ENCODE data around the gene OTOG.
"Not testable (repeated sequence)": the region's sequence is repeated elsewhere in the genome, so short reads cannot be mapped to it uniquely, and the experiment has no call there.

OTOG gene

GRCh38 chr11:17612221-17613188 is 65.4 kb downstream of the OTOG start:
- H3K36me3 ChIP-seq (ENCODE audit: insufficient read depth, low read length): no peaks in the 10 kb centered on the region
- H3K4me3 ChIP-seq (ENCODE audit: low read length, poor library complexity, severe bottlenecking): no peak overlapping the region
- H3K4me1 ChIP-seq (ENCODE audit: insufficient read depth, low read length, poor library complexity, severe bottlenecking): no peaks in the 10 kb centered on the region
- no peaks in the 10 kb centered on the region for H3K79me2 ChIP-seq (ENCODE audit: insufficient read depth, low read length)
- no peaks in the 10 kb centered on the region for H3K9me3 ChIP-seq (ENCODE audit: insufficient read depth, low read depth, low read length)
- no peak overlapping the region for H3K9ac ChIP-seq (ENCODE audit: low read depth, low read length, poor library complexity, severe bottlenecking)
- H3K4me2 ChIP-seq (ENCODE audit: low read depth, low read length, poor library complexity, severe bottlenecking): no peak overlapping the region
- H2AFZ ChIP-seq (ENCODE audit: low read length): no peak overlapping the region
- TF ChIP-seq CTCF (conservative IDR thresholded peaks at IDR 0.05; ENCODE audit: low read length): no peak
- no peak for TF ChIP-seq EZH2phosphoT487 (IDR thresholded peaks at IDR 0.05; ENCODE audit: borderline replicate concordance)
- H4K20me1 ChIP-seq (ENCODE audit: insufficient read depth, low read length, poor library complexity, severe bottlenecking): no peaks in the 10 kb centered on the region
- no peaks in the 10 kb centered on the region for H3K9me2 ChIP-seq (replicated peaks; ENCODE audit: low read depth, low read length)
- no peaks in the 10 kb centered on the region for H3F3A ChIP-seq (ENCODE audit: low read depth)
- no peaks in the 10 kb centered on the region for H3K27me3 ChIP-seq (ENCODE audit: insufficient read depth, low read length, poor library complexity, severe bottlenecking)

- Histone ChIP-seq H3K79me2 (ENCODE audit: insufficient read depth, low read length) (no peaks in the 10 kb centered on the region), H3K9me2 (replicated peaks; ENCODE audit: low read depth, low read length) (no peaks in the 10 kb centered on the region), H3K4me1 (ENCODE audit: insufficient read depth, low read length, poor library complexity, severe bottlenecking) (no peaks in the 10 kb centered on the region), H2AFZ (ENCODE audit: low read length) (no peak overlapping the region), H3K36me3 (ENCODE audit: insufficient read depth, low read length) (no peaks in the 10 kb centered on the region), H3K4me2 (ENCODE audit: low read depth, low read length, poor library complexity, severe bottlenecking) (no peak overlapping the region), H3F3A (ENCODE audit: low read depth) (no peaks in the 10 kb centered on the region), H3K9me3 (ENCODE audit: insufficient read depth, low read depth, low read length) (no peaks in the 10 kb centered on the region), H3K4me3 (ENCODE audit: low read length, poor library complexity, severe bottlenecking) (no peak overlapping the region), H3K9ac (ENCODE audit: low read depth, low read length, poor library complexity, severe bottlenecking) (no peak overlapping the region), H3K27me3 (ENCODE audit: insufficient read depth, low read length, poor library complexity, severe bottlenecking) (no peaks in the 10 kb centered on the region), H4K20me1 (ENCODE audit: insufficient read depth, low read length, poor library complexity, severe bottlenecking) (no peaks in the 10 kb centered on the region)
- TF ChIP-seq CTCF (conservative IDR thresholded peaks at IDR 0.05; ENCODE audit: low read length) (no peak), EZH2phosphoT487 (IDR thresholded peaks at IDR 0.05; ENCODE audit: borderline replicate concordance) (no peak)
These were observed 66.4 kb downstream of the OTOG start for GRCh38 chr11:17613428-17613962.

GRCh38 chr11:17613983-17614382 is 66.9 kb downstream of the OTOG start:
- Histone ChIP-seq H3K9me2 (replicated peaks; ENCODE audit: low read depth, low read length) (no peaks in the 10 kb centered on the region), H3K4me2 (ENCODE audit: low read depth, low read length, poor library complexity, severe bottlenecking) (no peak overlapping the region), H3F3A (ENCODE audit: low read depth) (no peaks in the 10 kb centered on the region), H3K36me3 (ENCODE audit: insufficient read depth, low read length) (no peaks in the 10 kb centered on the region), H3K9ac (ENCODE audit: low read depth, low read length, poor library complexity, severe bottlenecking) (no peak overlapping the region), H3K4me1 (ENCODE audit: insufficient read depth, low read length, poor library complexity, severe bottlenecking) (no peaks in the 10 kb centered on the region), H3K27me3 (ENCODE audit: insufficient read depth, low read length, poor library complexity, severe bottlenecking) (no peaks in the 10 kb centered on the region), H3K9me3 (ENCODE audit: insufficient read depth, low read depth, low read length) (no peaks in the 10 kb centered on the region), H2AFZ (ENCODE audit: low read length) (no peak overlapping the region), H3K4me3 (ENCODE audit: low read length, poor library complexity, severe bottlenecking) (no peak overlapping the region), H4K20me1 (ENCODE audit: insufficient read depth, low read length, poor library complexity, severe bottlenecking) (no peaks in the 10 kb centered on the region), H3K79me2 (ENCODE audit: insufficient read depth, low read length) (no peaks in the 10 kb centered on the region)
- TF ChIP-seq EZH2phosphoT487 (IDR thresholded peaks at IDR 0.05; ENCODE audit: borderline replicate concordance) (no peak), CTCF (conservative IDR thresholded peaks at IDR 0.05; ENCODE audit: low read length) (no peak)

GRCh38 chr11:17622711-17623110 is 75.7 kb downstream of the OTOG start:
- H2AFZ ChIP-seq (ENCODE audit: low read length); H3K27me3 ChIP-seq (ENCODE audit: insufficient read depth, low read length, poor library complexity, severe bottlenecking); H3K9me3 ChIP-seq (ENCODE audit: insufficient read depth, low read depth, low read length); H3K4me1 ChIP-seq (ENCODE audit: insufficient read depth, low read length, poor library complexity, severe bottlenecking); H3K79me2 ChIP-seq (ENCODE audit: insufficient read depth, low read length); H3K4me2 ChIP-seq (ENCODE audit: low read depth, low read length, poor library complexity, severe bottlenecking); H4K20me1 ChIP-seq (ENCODE audit: insufficient read depth, low read length, poor library complexity, severe bottlenecking); H3F3A ChIP-seq (ENCODE audit: low read depth); H3K4me3 ChIP-seq (ENCODE audit: low read length, poor library complexity, severe bottlenecking); H3K9me2 ChIP-seq (replicated peaks; ENCODE audit: low read depth, low read length); H3K9ac ChIP-seq (ENCODE audit: low read depth, low read length, poor library complexity, severe bottlenecking); H3K36me3 ChIP-seq (ENCODE audit: insufficient read depth, low read length): not testable (repeated sequence)
